ENCODE results near the gene AGPAT3.

AGPAT3 gene

GRCh38 chr21:43957611-43958362, 92.8 kb downstream of the AGPAT3 start:
- no peak for DNase-seq (ENCODE audit: low read depth)

- DNase-seq (ENCODE audit: low read depth), result no peak
Measured at GRCh38 chr21:43958364-43959158, 93.5 kb downstream of the AGPAT3 start.

- no peak for DNase-seq (ENCODE audit: low read depth)
Measured at GRCh38 chr21:43959231-43960116, 94.5 kb downstream of the AGPAT3 start.

GRCh38 chr21:43961382-43961909, 96.4 kb downstream of the AGPAT3 start:
- no peak for DNase-seq (ENCODE audit: low read depth)

- DNase-seq (ENCODE audit: low read depth), result no peak
Measured at GRCh38 chr21:43965911-43966585, 101.0 kb downstream of the AGPAT3 start.

- DNase-seq (ENCODE audit: low read depth), result no peak
Measured at GRCh38 chr21:43966946-43967512, 102.0 kb downstream of the AGPAT3 start.

GRCh38 chr21:43967981-43968380, 103.0 kb downstream of the AGPAT3 start:
- DNase-seq (ENCODE audit: low read depth), result no peak

- no peak for DNase-seq (ENCODE audit: low read depth)
Measured at GRCh38 chr21:43968410-43969114, 103.5 kb downstream of the AGPAT3 start.

- no peak for DNase-seq (ENCODE audit: low read depth)
Measured at GRCh38 chr21:43969115-43969444, 104.1 kb downstream of the AGPAT3 start.

- no peak for DNase-seq (ENCODE audit: low read depth)
Measured at GRCh38 chr21:43970551-43970950, 105.5 kb downstream of the AGPAT3 start.

- no peak for DNase-seq (ENCODE audit: low read depth)
Measured at GRCh38 chr21:43971201-43971991, 106.4 kb downstream of the AGPAT3 start.

GRCh38 chr21:43971992-43972255, 106.9 kb downstream of the AGPAT3 start:
- no peak for DNase-seq (ENCODE audit: low read depth)

GRCh38 chr21:43972850-43973633, 108.0 kb downstream of the AGPAT3 start:
- no peak for DNase-seq (ENCODE audit: low read depth)

- no peak for DNase-seq (ENCODE audit: low read depth)
Measured at GRCh38 chr21:43973634-43973955, 108.6 kb downstream of the AGPAT3 start.

GRCh38 chr21:43974791-43975468, 109.9 kb downstream of the AGPAT3 start:
- DNase-seq (ENCODE audit: low read depth), result no peak

- DNase-seq (ENCODE audit: low read depth), result peak; percentile 70
Measured at GRCh38 chr21:43975469-43976098, 110.6 kb downstream of the AGPAT3 start.

GRCh38 chr21:43976661-43977060, 111.6 kb downstream of the AGPAT3 start:
- no peak for DNase-seq (ENCODE audit: low read depth)

- DNase-seq (ENCODE audit: low read depth), result no peak
Measured at GRCh38 chr21:43978060-43978459, 113.0 kb downstream of the AGPAT3 start.

Measured in CMK (cell line).